ENCODE data around the gene PDE10A. TPM values are rescaled to one million over a fixed set of nuclear protein-coding genes. Genes with fewer than 3 reads are reported as not detected.

Gene PDE10A
- polyA plus RNA-seq, 1 donor: 2.7 TPM

DNA sequence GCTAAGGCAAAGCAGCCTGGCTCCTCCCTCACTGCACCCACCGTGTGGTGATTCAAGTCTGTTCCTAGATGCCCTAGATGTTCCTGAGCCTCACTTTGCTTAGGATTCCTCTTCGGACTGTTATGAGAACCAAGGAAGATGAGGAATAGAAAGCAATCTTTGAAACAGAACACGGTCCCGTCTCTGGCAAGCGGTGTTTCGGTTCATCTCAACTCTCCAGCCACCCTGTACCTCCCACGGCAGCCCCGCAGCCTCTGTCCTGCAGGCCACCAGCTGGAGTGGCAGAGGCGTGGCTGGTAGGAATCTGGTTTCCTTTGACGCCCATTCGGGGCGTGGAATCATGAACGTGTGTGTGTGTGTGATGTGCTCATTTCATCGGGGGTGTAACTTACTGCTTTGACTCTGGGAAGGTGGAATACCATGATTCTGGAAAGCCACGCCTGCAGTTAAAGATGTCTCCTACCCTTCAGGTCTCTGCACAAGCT, 21.3 kb downstream of the PDE10A start:
- no CpG with 5 or more reads among the region's 15 CpGs for WGBS (ENCODE audit: insufficient coverage, low lambda C conversion rate)
- Histone ChIP-seq H3K27me3 (ENCODE audit: control insufficient read depth, insufficient read depth, low read length) (no peaks in the 10 kb centered on the region), H3K4me1 (ENCODE audit: control insufficient read depth, insufficient read depth, low read length) (no peaks in the 10 kb centered on the region), H3K27ac (ENCODE audit: low read length) (no peak overlapping the region), H3K9me3 (ENCODE audit: control insufficient read depth, low read depth, low read length) (no peaks in the 10 kb centered on the region), H3K4me3 (ENCODE audit: low read length) (no peak overlapping the region), H3K36me3 (ENCODE audit: control insufficient read depth, insufficient read depth, low read length) (no peaks in the 10 kb centered on the region)
- no peak for DNase-seq

GRCh38 chr6:165640806-165641205, 22.2 kb downstream of the PDE10A start:
- H3K4me3 ChIP-seq (ENCODE audit: low read length): no peak overlapping the region
- H3K36me3 ChIP-seq (ENCODE audit: control insufficient read depth, insufficient read depth, low read length): no peaks in the 10 kb centered on the region
- DNase-seq: no peak
- WGBS (ENCODE audit: insufficient coverage, low lambda C conversion rate): 69% methylated on average over 2 of the region's 4 CpGs
- no peak overlapping the region for H3K27ac ChIP-seq (ENCODE audit: low read length)
- H3K4me1 ChIP-seq (ENCODE audit: control insufficient read depth, insufficient read depth, low read length): no peaks in the 10 kb centered on the region
- H3K27me3 ChIP-seq (ENCODE audit: control insufficient read depth, insufficient read depth, low read length): no peaks in the 10 kb centered on the region
- no peaks in the 10 kb centered on the region for H3K9me3 ChIP-seq (ENCODE audit: control insufficient read depth, low read depth, low read length)

DNA sequence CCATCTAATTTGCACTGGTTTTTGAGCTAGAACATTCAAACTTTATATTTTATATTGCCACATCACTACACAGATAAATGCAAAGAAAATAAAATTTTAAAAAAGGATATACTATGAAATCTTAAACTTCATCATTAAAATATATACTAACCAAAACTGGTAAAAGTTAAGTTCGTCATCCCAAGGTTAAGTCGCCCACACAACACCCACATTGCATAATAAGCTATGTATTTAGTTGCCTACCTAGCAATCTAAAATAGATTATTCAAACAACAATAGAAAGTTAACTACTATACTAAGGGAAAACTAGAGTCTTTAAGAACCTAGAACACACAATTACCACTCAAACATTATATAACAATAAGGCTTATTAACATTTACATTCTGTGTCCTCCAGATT, 24.5 kb downstream of the PDE10A start:
- Histone ChIP-seq H3K27ac (ENCODE audit: low read length) (no peak overlapping the region), H3K4me3 (ENCODE audit: low read length) (no peak overlapping the region), H3K36me3 (ENCODE audit: control insufficient read depth, insufficient read depth, low read length) (no peaks in the 10 kb centered on the region), H3K27me3 (ENCODE audit: control insufficient read depth, insufficient read depth, low read length) (no peaks in the 10 kb centered on the region), H3K9me3 (ENCODE audit: control insufficient read depth, low read depth, low read length) (no peaks in the 10 kb centered on the region), H3K4me1 (ENCODE audit: control insufficient read depth, insufficient read depth, low read length) (no peaks in the 10 kb centered on the region)
- DNase-seq: no peak
- no CpG with 5 or more reads among the region's 2 CpGs for WGBS (ENCODE audit: insufficient coverage, low lambda C conversion rate)

DNA sequence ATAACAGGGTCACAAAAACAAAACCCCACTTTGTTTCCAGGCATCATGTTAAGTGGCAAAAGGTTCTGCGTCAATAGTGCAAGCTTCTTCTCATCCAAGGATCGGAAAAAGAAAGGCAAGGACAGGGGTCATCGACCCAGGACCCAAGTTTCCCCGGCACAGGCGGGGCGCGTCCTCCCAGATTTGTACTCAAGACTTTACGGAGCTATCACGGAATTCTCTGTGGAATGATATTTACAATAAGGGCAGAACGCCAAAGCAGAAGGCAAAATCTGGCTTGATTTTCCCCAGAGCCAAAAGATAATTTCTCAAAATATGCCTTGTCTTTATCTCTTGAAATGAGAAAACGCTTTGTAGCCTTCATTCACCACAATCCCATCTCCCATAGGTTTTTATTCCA, 25.5 kb downstream of the PDE10A start:
- Histone ChIP-seq H3K36me3 (ENCODE audit: control insufficient read depth, insufficient read depth, low read length) (no peaks in the 10 kb centered on the region), H3K4me1 (ENCODE audit: control insufficient read depth, insufficient read depth, low read length) (no peaks in the 10 kb centered on the region), H3K27ac (ENCODE audit: low read length) (no peak overlapping the region), H3K9me3 (ENCODE audit: control insufficient read depth, low read depth, low read length) (no peaks in the 10 kb centered on the region), H3K27me3 (ENCODE audit: control insufficient read depth, insufficient read depth, low read length) (no peaks in the 10 kb centered on the region), H3K4me3 (ENCODE audit: low read length) (no peak overlapping the region)
- WGBS (ENCODE audit: insufficient coverage, low lambda C conversion rate): 100% methylated on average over 2 of the region's 11 CpGs
- DNase-seq: no peak

DNA sequence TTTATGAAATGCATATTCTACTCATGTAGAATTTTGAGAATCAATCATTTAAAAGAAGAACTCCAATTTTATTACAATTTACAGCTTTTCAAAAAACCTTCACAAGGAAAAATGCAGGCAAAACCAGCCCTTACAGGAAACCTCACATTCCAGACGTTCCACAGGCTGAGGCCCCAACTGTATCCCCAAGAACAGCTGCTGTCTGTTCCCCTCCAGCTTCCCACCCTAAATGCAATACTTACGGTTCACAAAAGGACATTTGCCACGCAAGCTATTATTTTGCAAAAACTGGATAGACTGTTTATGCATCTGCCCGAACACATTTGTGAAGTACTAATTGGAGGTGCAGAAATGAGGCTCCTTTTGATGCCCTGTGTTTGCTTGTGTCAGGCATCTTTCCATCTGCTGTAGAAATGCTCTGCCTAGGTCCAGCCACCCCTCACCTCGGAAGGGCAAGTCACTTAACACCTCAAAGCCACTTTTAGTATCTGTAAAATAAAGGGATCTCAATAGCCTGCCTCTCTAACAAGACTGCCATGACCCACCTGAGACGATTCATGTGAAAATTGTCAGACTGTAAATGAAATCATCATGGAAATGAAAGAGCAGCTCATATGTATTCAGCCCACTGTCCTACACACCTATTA, 26.5 kb downstream of the PDE10A start:
- WGBS (ENCODE audit: insufficient coverage, low lambda C conversion rate): 67% methylated on average over 1 of the region's 6 CpGs
- no peaks in the 10 kb centered on the region for H3K27me3 ChIP-seq (ENCODE audit: control insufficient read depth, insufficient read depth, low read length)
- no peaks in the 10 kb centered on the region for H3K36me3 ChIP-seq (ENCODE audit: control insufficient read depth, insufficient read depth, low read length)
- H3K4me1 ChIP-seq (ENCODE audit: control insufficient read depth, insufficient read depth, low read length): no peaks in the 10 kb centered on the region
- DNase-seq: no peak
- no peaks in the 10 kb centered on the region for H3K9me3 ChIP-seq (ENCODE audit: control insufficient read depth, low read depth, low read length)
- H3K4me3 ChIP-seq (ENCODE audit: low read length): no peak overlapping the region
- no peak overlapping the region for H3K27ac ChIP-seq (ENCODE audit: low read length)

DNA sequence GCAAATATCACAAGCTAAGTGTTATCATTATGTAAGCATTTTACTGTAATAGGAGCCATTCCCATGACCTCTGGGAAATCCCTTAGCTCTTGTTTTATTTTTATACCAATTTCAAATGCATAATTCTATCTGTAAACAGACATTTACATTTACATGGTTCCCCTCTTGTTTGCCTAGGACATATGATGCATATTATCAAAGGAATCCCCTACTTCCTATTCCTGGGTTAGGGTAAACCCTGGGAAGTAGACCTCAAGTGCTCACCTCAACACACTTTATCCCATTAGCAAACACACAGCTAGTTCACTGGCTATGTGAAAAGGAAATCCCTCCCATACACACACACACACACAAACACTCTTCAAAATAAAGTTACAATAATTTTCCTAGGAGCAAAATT, 27.1 kb downstream of the PDE10A start:
- no peak overlapping the region for H3K4me3 ChIP-seq (ENCODE audit: low read length)
- no peak for DNase-seq
- H3K27ac ChIP-seq (ENCODE audit: low read length): no peak overlapping the region
- H3K27me3 ChIP-seq (ENCODE audit: control insufficient read depth, insufficient read depth, low read length): no peaks in the 10 kb centered on the region
- H3K9me3 ChIP-seq (ENCODE audit: control insufficient read depth, low read depth, low read length): no peaks in the 10 kb centered on the region
- H3K36me3 ChIP-seq (ENCODE audit: control insufficient read depth, insufficient read depth, low read length): no peaks in the 10 kb centered on the region
- H3K4me1 ChIP-seq (ENCODE audit: control insufficient read depth, insufficient read depth, low read length): no peaks in the 10 kb centered on the region

DNA sequence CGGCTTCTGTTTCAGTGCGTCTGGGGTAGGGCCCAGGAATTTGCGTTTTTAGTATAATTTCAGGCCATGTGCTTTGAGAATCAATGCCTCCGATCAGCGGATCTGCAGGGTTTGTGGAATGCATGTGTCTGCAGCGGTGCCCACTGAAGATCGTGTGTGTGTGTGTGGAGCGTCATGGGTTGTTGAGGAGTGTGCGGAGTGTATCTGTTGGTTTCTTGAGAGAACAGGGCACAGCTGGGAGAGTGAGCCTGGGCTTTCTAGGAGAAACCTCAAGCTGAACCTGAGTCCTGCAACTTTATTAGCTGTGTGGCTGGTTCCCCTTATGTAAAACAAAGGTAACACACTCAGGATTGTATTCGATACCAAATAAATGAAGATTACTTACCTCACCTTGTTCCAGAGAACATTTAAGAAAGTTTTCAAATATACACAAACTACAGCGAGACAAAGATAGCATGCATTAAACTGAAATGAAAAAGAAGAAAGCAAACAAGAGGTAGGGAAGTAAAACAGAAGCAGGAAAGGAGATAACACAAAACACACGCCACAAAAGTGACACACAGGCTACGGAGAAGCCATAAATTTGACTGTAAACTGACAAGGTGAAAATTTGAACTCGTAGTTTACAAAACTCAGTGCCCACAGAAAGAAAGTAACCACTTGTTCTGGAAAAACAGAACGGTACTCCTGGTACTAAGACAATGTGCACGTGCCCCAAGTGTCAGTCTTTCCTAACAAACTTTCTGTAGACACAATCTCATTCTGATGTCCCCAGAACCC, 28.8 kb downstream of the PDE10A start:
- WGBS (ENCODE audit: insufficient coverage, low lambda C conversion rate): 28% methylated on average over 2 of the region's 16 CpGs
- Histone ChIP-seq H3K27me3 (ENCODE audit: control insufficient read depth, insufficient read depth, low read length) (no peaks in the 10 kb centered on the region), H3K9me3 (ENCODE audit: control insufficient read depth, low read depth, low read length) (no peaks in the 10 kb centered on the region), H3K36me3 (ENCODE audit: control insufficient read depth, insufficient read depth, low read length) (no peaks in the 10 kb centered on the region), H3K4me1 (ENCODE audit: control insufficient read depth, insufficient read depth, low read length) (no peaks in the 10 kb centered on the region), H3K4me3 (ENCODE audit: low read length) (no peak overlapping the region), H3K27ac (ENCODE audit: low read length) (no peak overlapping the region)
- no peak for DNase-seq

DNA sequence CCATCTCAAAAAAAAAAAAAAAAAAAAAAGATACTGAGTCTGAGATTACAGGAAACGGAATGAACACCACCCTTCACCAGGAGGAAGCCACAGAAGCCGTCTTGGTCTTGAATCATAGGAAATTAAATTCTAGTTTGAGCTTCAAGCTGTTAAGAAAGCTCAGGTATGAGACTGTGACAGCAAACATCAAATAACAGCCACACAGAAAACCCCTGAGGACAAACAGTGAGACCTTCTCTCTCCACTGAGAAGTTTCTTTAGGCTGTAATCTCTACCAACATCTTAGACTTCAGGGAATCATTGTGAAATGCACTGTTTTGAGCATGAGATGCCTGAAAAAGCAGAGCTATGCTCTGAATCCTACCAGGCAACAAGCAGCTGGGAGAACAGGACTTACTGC, 30.8 kb downstream of the PDE10A start:
- H3K9me3 ChIP-seq (ENCODE audit: control insufficient read depth, low read depth, low read length): no peaks in the 10 kb centered on the region
- H3K36me3 ChIP-seq (ENCODE audit: control insufficient read depth, insufficient read depth, low read length): no peaks in the 10 kb centered on the region
- no peaks in the 10 kb centered on the region for H3K4me1 ChIP-seq (ENCODE audit: control insufficient read depth, insufficient read depth, low read length)
- H3K27me3 ChIP-seq (ENCODE audit: control insufficient read depth, insufficient read depth, low read length): no peaks in the 10 kb centered on the region
- H3K4me3 ChIP-seq (ENCODE audit: low read length): no peak overlapping the region
- DNase-seq: no peak
- WGBS (ENCODE audit: insufficient coverage, low lambda C conversion rate): no CpG with 5 or more reads among the region's 2 CpGs
- H3K27ac ChIP-seq (ENCODE audit: low read length): no peak overlapping the region

GRCh38 chr6:165630544-165630953, 32.5 kb downstream of the PDE10A start:
- Histone ChIP-seq H3K4me3 (ENCODE audit: low read length) (no peak overlapping the region), H3K9me3 (ENCODE audit: control insufficient read depth, low read depth, low read length) (no peaks in the 10 kb centered on the region), H3K36me3 (ENCODE audit: control insufficient read depth, insufficient read depth, low read length) (no peaks in the 10 kb centered on the region), H3K27me3 (ENCODE audit: control insufficient read depth, insufficient read depth, low read length) (no peaks in the 10 kb centered on the region), H3K27ac (ENCODE audit: low read length) (no peak overlapping the region), H3K4me1 (ENCODE audit: control insufficient read depth, insufficient read depth, low read length) (no peaks in the 10 kb centered on the region)
- WGBS (ENCODE audit: insufficient coverage, low lambda C conversion rate): no CpG with 5 or more reads among the region's 6 CpGs
- no peak for DNase-seq

GRCh38 chr6:165628955-165629354, 34.1 kb downstream of the PDE10A start:
- Histone ChIP-seq H3K36me3 (ENCODE audit: control insufficient read depth, insufficient read depth, low read length) (no peaks in the 10 kb centered on the region), H3K27ac (ENCODE audit: low read length) (no peak overlapping the region), H3K4me1 (ENCODE audit: control insufficient read depth, insufficient read depth, low read length) (no peaks in the 10 kb centered on the region), H3K9me3 (ENCODE audit: control insufficient read depth, low read depth, low read length) (no peaks in the 10 kb centered on the region), H3K27me3 (ENCODE audit: control insufficient read depth, insufficient read depth, low read length) (no peaks in the 10 kb centered on the region), H3K4me3 (ENCODE audit: low read length) (no peak overlapping the region)
- WGBS (ENCODE audit: insufficient coverage, low lambda C conversion rate): 90% methylated on average over 2 of the region's 4 CpGs
- no peak for DNase-seq

DNA sequence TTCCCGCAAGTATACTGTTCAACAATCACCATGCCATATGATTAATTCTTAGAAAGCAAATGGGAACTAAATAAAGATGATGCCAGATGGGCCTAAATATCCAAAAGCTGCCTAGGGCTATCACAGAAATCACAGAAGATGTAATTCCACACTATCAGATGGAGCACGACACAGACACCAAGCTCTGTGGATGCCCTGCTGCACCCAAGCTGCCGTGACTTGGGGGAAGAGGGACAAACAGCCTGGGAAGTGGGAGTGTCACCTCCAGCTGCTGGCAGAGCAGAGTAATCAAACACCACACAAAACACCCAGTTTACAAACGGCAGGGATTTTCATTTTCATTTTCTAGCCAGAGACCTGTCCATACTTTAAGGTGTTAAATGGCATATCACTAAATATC, 35.7 kb downstream of the PDE10A start:
- DNase-seq: no peak
- H3K4me3 ChIP-seq (ENCODE audit: low read length): no peak overlapping the region
- H3K36me3 ChIP-seq (ENCODE audit: control insufficient read depth, insufficient read depth, low read length): no peaks in the 10 kb centered on the region
- H3K9me3 ChIP-seq (ENCODE audit: control insufficient read depth, low read depth, low read length): no peaks in the 10 kb centered on the region
- WGBS (ENCODE audit: insufficient coverage, low lambda C conversion rate): 100% methylated on average over 1 of the region's 4 CpGs
- no peaks in the 10 kb centered on the region for H3K27me3 ChIP-seq (ENCODE audit: control insufficient read depth, insufficient read depth, low read length)
- H3K27ac ChIP-seq (ENCODE audit: low read length): no peak overlapping the region
- H3K4me1 ChIP-seq (ENCODE audit: control insufficient read depth, insufficient read depth, low read length): no peaks in the 10 kb centered on the region
